Measurements from ENCODE around the gene GTF2IRD1.

GRCh38 chr7:74499835-74500388 lies 46.2 kb downstream of the GTF2IRD1 start:
- TF ChIP-seq, protein P1, sequence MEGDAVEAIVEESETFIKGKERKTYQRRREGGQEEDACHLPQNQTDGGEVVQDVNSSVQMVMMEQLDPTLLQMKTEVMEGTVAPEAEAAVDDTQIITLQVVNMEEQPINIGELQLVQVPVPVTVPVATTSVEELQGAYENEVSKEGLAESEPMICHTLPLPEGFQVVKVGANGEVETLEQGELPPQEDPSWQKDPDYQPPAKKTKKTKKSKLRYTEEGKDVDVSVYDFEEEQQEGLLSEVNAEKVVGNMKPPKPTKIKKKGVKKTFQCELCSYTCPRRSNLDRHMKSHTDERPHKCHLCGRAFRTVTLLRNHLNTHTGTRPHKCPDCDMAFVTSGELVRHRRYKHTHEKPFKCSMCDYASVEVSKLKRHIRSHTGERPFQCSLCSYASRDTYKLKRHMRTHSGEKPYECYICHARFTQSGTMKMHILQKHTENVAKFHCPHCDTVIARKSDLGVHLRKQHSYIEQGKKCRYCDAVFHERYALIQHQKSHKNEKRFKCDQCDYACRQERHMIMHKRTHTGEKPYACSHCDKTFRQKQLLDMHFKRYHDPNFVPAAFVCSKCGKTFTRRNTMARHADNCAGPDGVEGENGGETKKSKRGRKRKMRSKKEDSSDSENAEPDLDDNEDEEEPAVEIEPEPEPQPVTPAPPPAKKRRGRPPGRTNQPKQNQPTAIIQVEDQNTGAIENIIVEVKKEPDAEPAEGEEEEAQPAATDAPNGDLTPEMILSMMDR (IDR thresholded peaks at IDR 0.05) = no peak
- TF ChIP-seq POLR2A (IDR thresholded peaks at IDR 0.05) = no peak
